Measurements from ENCODE around the gene AIMP1.

DNA sequence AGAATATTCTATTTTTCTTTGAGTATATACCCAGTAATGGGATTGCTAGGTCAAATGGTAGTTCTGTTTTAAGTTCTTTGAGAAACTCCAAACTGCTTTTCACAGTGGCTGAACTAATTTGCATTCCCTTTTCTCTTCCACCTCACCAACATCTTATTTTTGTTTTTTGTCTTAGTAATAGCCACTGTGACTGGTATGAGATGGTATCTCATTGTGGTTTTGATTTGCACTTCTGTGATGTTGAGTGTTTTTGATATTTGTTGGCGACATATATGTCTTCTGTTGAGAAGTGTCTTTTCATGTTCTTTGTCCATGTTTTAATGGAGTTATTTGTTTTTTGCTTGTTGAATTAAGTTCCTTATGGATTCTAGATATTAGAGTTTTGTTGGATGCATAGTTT is 24.4 kb downstream of the AIMP1 start:
- TF ChIP-seq, protein P1, sequence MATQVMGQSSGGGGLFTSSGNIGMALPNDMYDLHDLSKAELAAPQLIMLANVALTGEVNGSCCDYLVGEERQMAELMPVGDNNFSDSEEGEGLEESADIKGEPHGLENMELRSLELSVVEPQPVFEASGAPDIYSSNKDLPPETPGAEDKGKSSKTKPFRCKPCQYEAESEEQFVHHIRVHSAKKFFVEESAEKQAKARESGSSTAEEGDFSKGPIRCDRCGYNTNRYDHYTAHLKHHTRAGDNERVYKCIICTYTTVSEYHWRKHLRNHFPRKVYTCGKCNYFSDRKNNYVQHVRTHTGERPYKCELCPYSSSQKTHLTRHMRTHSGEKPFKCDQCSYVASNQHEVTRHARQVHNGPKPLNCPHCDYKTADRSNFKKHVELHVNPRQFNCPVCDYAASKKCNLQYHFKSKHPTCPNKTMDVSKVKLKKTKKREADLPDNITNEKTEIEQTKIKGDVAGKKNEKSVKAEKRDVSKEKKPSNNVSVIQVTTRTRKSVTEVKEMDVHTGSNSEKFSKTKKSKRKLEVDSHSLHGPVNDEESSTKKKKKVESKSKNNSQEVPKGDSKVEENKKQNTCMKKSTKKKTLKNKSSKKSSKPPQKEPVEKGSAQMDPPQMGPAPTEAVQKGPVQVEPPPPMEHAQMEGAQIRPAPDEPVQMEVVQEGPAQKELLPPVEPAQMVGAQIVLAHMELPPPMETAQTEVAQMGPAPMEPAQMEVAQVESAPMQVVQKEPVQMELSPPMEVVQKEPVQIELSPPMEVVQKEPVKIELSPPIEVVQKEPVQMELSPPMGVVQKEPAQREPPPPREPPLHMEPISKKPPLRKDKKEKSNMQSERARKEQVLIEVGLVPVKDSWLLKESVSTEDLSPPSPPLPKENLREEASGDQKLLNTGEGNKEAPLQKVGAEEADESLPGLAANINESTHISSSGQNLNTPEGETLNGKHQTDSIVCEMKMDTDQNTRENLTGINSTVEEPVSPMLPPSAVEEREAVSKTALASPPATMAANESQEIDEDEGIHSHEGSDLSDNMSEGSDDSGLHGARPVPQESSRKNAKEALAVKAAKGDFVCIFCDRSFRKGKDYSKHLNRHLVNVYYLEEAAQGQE (IDR thresholded peaks at IDR 0.05; ENCODE audit: low read depth), result no peak
- TF ChIP-seq TAF1 (IDR thresholded peaks at IDR 0.05; ENCODE audit: low read depth) (no peak), YY1 (IDR thresholded peaks at IDR 0.05; ENCODE audit: low read depth) (no peak), CREB1 (IDR thresholded peaks at IDR 0.05; ENCODE audit: low read depth) (no peak), TCF12 (IDR thresholded peaks at IDR 0.05; ENCODE audit: low read depth) (no peak), EGR1 (IDR thresholded peaks at IDR 0.05) (no peak), NFIC (IDR thresholded peaks at IDR 0.05) (no peak), EP300 (IDR thresholded peaks at IDR 0.05; ENCODE audit: borderline replicate concordance) (no peak), CEBPB (IDR thresholded peaks at IDR 0.05) (no peak), FOXM1 (IDR thresholded peaks at IDR 0.05; ENCODE audit: borderline replicate concordance, low read depth) (no peak), ZBTB7A (IDR thresholded peaks at IDR 0.05; ENCODE audit: low read depth) (no peak)
- TF ChIP-seq, protein P2, sequence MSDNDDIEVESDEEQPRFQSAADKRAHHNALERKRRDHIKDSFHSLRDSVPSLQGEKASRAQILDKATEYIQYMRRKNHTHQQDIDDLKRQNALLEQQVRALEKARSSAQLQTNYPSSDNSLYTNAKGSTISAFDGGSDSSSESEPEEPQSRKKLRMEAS (IDR thresholded peaks at IDR 0.05), result no peak
- TF ChIP-seq, protein P3, sequence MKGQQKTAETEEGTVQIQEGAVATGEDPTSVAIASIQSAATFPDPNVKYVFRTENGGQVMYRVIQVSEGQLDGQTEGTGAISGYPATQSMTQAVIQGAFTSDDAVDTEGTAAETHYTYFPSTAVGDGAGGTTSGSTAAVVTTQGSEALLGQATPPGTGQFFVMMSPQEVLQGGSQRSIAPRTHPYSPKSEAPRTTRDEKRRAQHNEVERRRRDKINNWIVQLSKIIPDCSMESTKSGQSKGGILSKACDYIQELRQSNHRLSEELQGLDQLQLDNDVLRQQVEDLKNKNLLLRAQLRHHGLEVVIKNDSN (IDR thresholded peaks at IDR 0.05), result no peak

Data from Ishikawa (cell line).